Neural progenitor cell (in vitro differentiated cells): ENCODE results near the gene SRPK3. TPM values are rescaled to one million over a fixed set of nuclear protein-coding genes. Genes with fewer than 3 reads are reported as not detected.

Source experiments
- DNase-seq: peaks from one replicate; pipeline ENCODE4 v3.0.0-alpha.2; 2016; ENCODE audit warnings: low spot score
- H2AFZ ChIP-seq: fragments of 200-600 bp; sonication (generic); replicated peaks from 2 replicates; pipeline ENCODE4 v1.6.1; 2016; ENCODE audit warnings: antibody characterized with exemption
- H3F3A ChIP-seq: fragments of 200-600 bp; sonication (generic); 2 replicates; pipeline ENCODE4 v1.6.1; 2016; ENCODE audit warnings: antibody characterized with exemption, low read depth
- H3K27ac ChIP-seq: fragments of 200-600 bp; sonication (generic); 2 replicates; pipeline ENCODE4 v1.5.1; 2016; ENCODE audit warnings: mild to moderate bottlenecking
- H3K27me3 ChIP-seq: fragments of 200-600 bp; sonication (generic); 2 replicates; pipeline ENCODE4 v1.6.1; 2016; ENCODE audit warnings: mild to moderate bottlenecking, moderate library complexity
- H3K36me3 ChIP-seq: fragments of 200-600 bp; sonication (generic); 2 replicates; pipeline ENCODE4 v1.5.1; 2016
- H3K4me1 ChIP-seq: fragments of 200-600 bp; sonication (generic); 2 replicates; pipeline ENCODE4 v1.6.1; 2016; ENCODE audit warnings: mixed run types
- H3K4me2 ChIP-seq: fragments of 200-600 bp; sonication (generic); 2 replicates; pipeline ENCODE4 v1.6.1; 2016
- H3K4me3 ChIP-seq: fragments of 200-600 bp; sonication (generic); 2 replicates; pipeline ENCODE4 v1.5.1; 2016
- H3K79me2 ChIP-seq: fragments of 200-600 bp; sonication (generic); 2 replicates; pipeline ENCODE4 v1.6.1; 2016; ENCODE audit warnings: low read depth
- H3K9ac ChIP-seq: fragments of 200-600 bp; sonication (generic); 2 replicates; pipeline ENCODE4 v1.6.1; 2016
- H3K9me3 ChIP-seq: fragments of 200-600 bp; sonication (generic); 2 replicates; pipeline ENCODE4 v1.5.1; 2016; ENCODE audit warnings: low read depth
- H4K20me1 ChIP-seq: fragments of 200-600 bp; sonication (generic); 2 replicates; pipeline ENCODE4 v1.6.1; 2016; ENCODE audit warnings: low read depth
- H3K27ac Mint-ChIP-seq: 3 replicates; pipeline ENCODE4 v1.8.0; 2021; ENCODE audit warnings: mixed read lengths
- H3K27me3 Mint-ChIP-seq: 2 replicates; pipeline ENCODE4 v1.8.0; 2022; ENCODE audit warnings: low read depth, mild to moderate bottlenecking, inconsistent platforms, moderate library complexity, mixed read lengths; ENCODE audit not compliant: insufficient read depth
- H3K36me3 Mint-ChIP-seq: 3 replicates; pipeline ENCODE4 v1.8.0; 2021; ENCODE audit warnings: mixed read lengths
- H3K4me1 Mint-ChIP-seq: 3 replicates; pipeline ENCODE4 v1.8.0; 2021; ENCODE audit warnings: mixed read lengths
- H3K4me3 Mint-ChIP-seq: 3 replicates; pipeline ENCODE4 v1.8.0; 2021; ENCODE audit warnings: mild to moderate bottlenecking, moderate library complexity, mixed read lengths
- H3K9me3 Mint-ChIP-seq: 3 replicates; pipeline ENCODE4 v1.8.0; 2020; ENCODE audit warnings: mixed read lengths
- EZH2 ChIP-seq: fragments of 200-600 bp; sonication (generic); IDR thresholded peaks from 2 replicates; pipeline ENCODE4 v1.6.1; 2017; ENCODE audit warnings: antibody characterized with exemption, mild to moderate bottlenecking, moderate library complexity
- EZH2phosphoT487 ChIP-seq: fragments of 200-600 bp; sonication (generic); IDR thresholded peaks from 2 replicates; pipeline ENCODE4 v1.6.1; 2017; ENCODE audit warnings: antibody characterized with exemption
- total RNA-seq: library from RNA; depleted of rRNA; stranded (reverse); fragments of >200 nt; gene quantifications from 2 replicates; pipeline ENCODE4 v1.2.3, GENCODE V29; 2015; ENCODE audit warnings: low replicate concordance
- TF ChIP-seq, protein P1 (sequence below): fragments of 200-600 bp; sonication (generic); IDR thresholded peaks from 2 replicates; pipeline ENCODE4 v1.5.1; 2017; ENCODE audit warnings: antibody characterized with exemption, mild to moderate bottlenecking

Gene SRPK3
- total RNA-seq, 1 donor from 2014 or later, result not detected

- TF ChIP-seq EZH2phosphoT487 (no peak), EZH2 (no peak)
- TF ChIP-seq, protein P1, sequence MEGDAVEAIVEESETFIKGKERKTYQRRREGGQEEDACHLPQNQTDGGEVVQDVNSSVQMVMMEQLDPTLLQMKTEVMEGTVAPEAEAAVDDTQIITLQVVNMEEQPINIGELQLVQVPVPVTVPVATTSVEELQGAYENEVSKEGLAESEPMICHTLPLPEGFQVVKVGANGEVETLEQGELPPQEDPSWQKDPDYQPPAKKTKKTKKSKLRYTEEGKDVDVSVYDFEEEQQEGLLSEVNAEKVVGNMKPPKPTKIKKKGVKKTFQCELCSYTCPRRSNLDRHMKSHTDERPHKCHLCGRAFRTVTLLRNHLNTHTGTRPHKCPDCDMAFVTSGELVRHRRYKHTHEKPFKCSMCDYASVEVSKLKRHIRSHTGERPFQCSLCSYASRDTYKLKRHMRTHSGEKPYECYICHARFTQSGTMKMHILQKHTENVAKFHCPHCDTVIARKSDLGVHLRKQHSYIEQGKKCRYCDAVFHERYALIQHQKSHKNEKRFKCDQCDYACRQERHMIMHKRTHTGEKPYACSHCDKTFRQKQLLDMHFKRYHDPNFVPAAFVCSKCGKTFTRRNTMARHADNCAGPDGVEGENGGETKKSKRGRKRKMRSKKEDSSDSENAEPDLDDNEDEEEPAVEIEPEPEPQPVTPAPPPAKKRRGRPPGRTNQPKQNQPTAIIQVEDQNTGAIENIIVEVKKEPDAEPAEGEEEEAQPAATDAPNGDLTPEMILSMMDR, result no peak
- H3K27me3 ChIP-seq, result no peaks in the 10 kb centered on the region
- no peak overlapping the region for H3K4me3 ChIP-seq
- no peaks in the 10 kb centered on the region for H3K9me3 ChIP-seq
- H3K79me2 ChIP-seq, result no peaks in the 10 kb centered on the region
- H3K27ac ChIP-seq, result no peak overlapping the region
- H3K4me1 ChIP-seq, result no peaks in the 10 kb centered on the region
- H3F3A ChIP-seq, result no peaks in the 10 kb centered on the region
- H3K27ac Mint-ChIP-seq, result peak overlapping the region; percentile 93
- no peak overlapping the region for H3K4me2 ChIP-seq
- H3K36me3 Mint-ChIP-seq, result no peaks in the 10 kb centered on the region
- H3K4me3 Mint-ChIP-seq, result peak overlapping the region; percentile 67
- H3K27me3 Mint-ChIP-seq, result no peaks in the 10 kb centered on the region
- H4K20me1 ChIP-seq, result no peaks in the 10 kb centered on the region
- H3K9ac ChIP-seq, result no peak overlapping the region
- DNase-seq, result no peak
- peaks cover 12% of the 10 kb centered on the region for H3K4me1 Mint-ChIP-seq
- no peak overlapping the region for H2AFZ ChIP-seq
- H3K9me3 Mint-ChIP-seq, result peaks cover 14% of the 10 kb centered on the region
- no peaks in the 10 kb centered on the region for H3K36me3 ChIP-seq
These were observed 13.8 kb upstream of the SRPK3 start for GRCh38 chrX:153766871-153767673.

GRCh38 chrX:153767674-153768055 is 13.2 kb upstream of the SRPK3 start:
- no peaks in the 10 kb centered on the region for H3K79me2 ChIP-seq
- H3K4me3 ChIP-seq, result no peak overlapping the region
- no peak overlapping the region for H3K4me3 Mint-ChIP-seq
- no peaks in the 10 kb centered on the region for H4K20me1 ChIP-seq
- peaks cover 12% of the 10 kb centered on the region for H3K4me1 Mint-ChIP-seq
- H3K27me3 ChIP-seq, result no peaks in the 10 kb centered on the region
- H2AFZ ChIP-seq, result no peak overlapping the region
- TF ChIP-seq EZH2 (no peak), EZH2phosphoT487 (no peak)
- TF ChIP-seq, protein P1, result no peak
- no peak overlapping the region for H3K27ac ChIP-seq
- DNase-seq, result no peak
- H3K4me2 ChIP-seq, result no peak overlapping the region
- no peak overlapping the region for H3K27ac Mint-ChIP-seq
- H3K36me3 Mint-ChIP-seq, result no peaks in the 10 kb centered on the region
- H3K9me3 Mint-ChIP-seq, result peaks cover 10% of the 10 kb centered on the region
- H3K27me3 Mint-ChIP-seq, result no peaks in the 10 kb centered on the region
- H3K36me3 ChIP-seq, result no peaks in the 10 kb centered on the region
- no peaks in the 10 kb centered on the region for H3K4me1 ChIP-seq
- no peaks in the 10 kb centered on the region for H3F3A ChIP-seq
- H3K9me3 ChIP-seq, result no peaks in the 10 kb centered on the region
- H3K9ac ChIP-seq, result no peak overlapping the region

GRCh38 chrX:153768311-153769157 is 12.3 kb upstream of the SRPK3 start:
- H4K20me1 ChIP-seq, result no peaks in the 10 kb centered on the region
- no peak overlapping the region for H2AFZ ChIP-seq
- H3K27ac Mint-ChIP-seq, result no peak overlapping the region
- no peaks in the 10 kb centered on the region for H3K4me1 ChIP-seq
- no peaks in the 10 kb centered on the region for H3F3A ChIP-seq
- H3K27me3 ChIP-seq, result no peaks in the 10 kb centered on the region
- no peaks in the 10 kb centered on the region for H3K27me3 Mint-ChIP-seq
- no peaks in the 10 kb centered on the region for H3K36me3 ChIP-seq
- H3K4me2 ChIP-seq, result no peak overlapping the region
- no peaks in the 10 kb centered on the region for H3K79me2 ChIP-seq
- peaks cover 12% of the 10 kb centered on the region for H3K4me1 Mint-ChIP-seq
- no peak overlapping the region for H3K9ac ChIP-seq
- H3K36me3 Mint-ChIP-seq, result no peaks in the 10 kb centered on the region
- no peak for DNase-seq
- H3K27ac ChIP-seq, result no peak overlapping the region
- TF ChIP-seq, protein P1, result no peak
- TF ChIP-seq EZH2, result no peak
- TF ChIP-seq EZH2phosphoT487, result no peak
- H3K9me3 Mint-ChIP-seq, result peaks cover 5% of the 10 kb centered on the region
- no peak overlapping the region for H3K4me3 Mint-ChIP-seq
- H3K9me3 ChIP-seq, result no peaks in the 10 kb centered on the region
- no peak overlapping the region for H3K4me3 ChIP-seq
